Measurements from ENCODE around the gene CACNB4.

- TF ChIP-seq MXI1 (IDR thresholded peaks at IDR 0.05; ENCODE audit: borderline replicate concordance, low read depth, low read length) = no peak
- no peak for TF ChIP-seq CTCF (conservative IDR thresholded peaks at IDR 0.05; ENCODE audit: low read depth, low read length)
- no peak for TF ChIP-seq MAFK (IDR thresholded peaks at IDR 0.05; ENCODE audit: low read depth, low read length)
These were observed 292.9 kb downstream of the CACNB4 start for GRCh38 chr2:151805961-151806360.
